Erythroblast (primary cell): ENCODE data around the gene ANKRD28.

Experiments used
- GATA1 ChIP-seq: IDR thresholded peaks from 2 replicates; pipeline ENCODE4 v1.6.1; 2011; ENCODE audit warnings: low read depth, mild to moderate bottlenecking, control low read depth, low read length, moderate library complexity
- POLR2A ChIP-seq: IDR thresholded peaks from 2 replicates; pipeline ENCODE4 v1.6.1; 2011; ENCODE audit warnings: mild to moderate bottlenecking, low read length

- TF ChIP-seq POLR2A = no peak
- TF ChIP-seq GATA1 = no peak
Measured at GRCh38 chr3:15783361-15783969, 14.3 kb downstream of the ANKRD28 start.
